ENCODE data around the gene PEF1. TPM values are rescaled to one million over a fixed set of nuclear protein-coding genes. Genes with fewer than 3 reads are reported as not detected.

The PEF1 gene
- total RNA-seq, 2 experiments from 2014 or later, result 79.6 to 80.6 TPM

DNA sequence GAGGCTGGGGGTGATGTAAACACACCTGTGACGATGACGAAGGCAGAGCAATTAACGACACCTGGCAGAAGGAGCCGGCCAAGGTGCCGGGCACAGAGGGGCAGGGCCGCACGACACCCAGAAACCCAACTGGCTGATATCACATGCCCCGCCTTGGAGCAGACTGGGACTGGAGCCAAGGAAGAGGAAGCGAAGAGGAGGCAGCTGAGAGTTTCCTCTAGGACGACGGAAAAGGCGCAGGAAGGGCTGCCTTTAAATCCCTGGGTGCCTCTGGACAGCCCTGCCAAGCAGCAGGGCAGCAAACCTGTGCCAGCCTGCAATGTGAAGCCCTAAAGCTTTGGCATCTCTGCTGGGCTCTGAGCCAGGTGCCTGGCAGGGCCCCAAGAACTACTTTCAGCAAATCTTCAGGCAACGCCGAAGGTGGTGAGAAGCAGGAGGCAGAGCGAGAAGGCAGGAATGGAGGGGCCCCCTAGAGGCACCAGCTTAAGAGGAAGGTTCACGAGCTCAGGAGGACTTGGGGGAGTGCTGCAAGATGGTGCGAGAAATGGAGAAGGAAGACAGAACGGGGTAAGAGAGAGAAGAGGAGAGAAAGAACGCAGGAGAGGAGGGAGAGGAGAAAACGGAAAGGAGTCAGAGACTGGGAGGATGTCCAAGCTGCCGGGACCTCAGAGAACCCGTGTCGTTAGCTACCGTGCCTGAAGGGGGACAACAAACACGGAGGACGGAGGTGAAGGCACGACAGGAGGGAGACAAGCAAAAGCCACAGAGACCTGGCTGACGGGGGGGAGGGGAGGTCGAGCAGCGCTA, 25.3 kb upstream of the PEF1 start:
- intact Hi-C loops (cut with micrococcal nuclease), result no loop called here
- Mint-ChIP-seq H3K9me3 (no peaks in the 10 kb centered on the region), H3K4me1 (ENCODE audit: low read depth) (peaks cover 10% of the 10 kb centered on the region), H3K27ac (no peak overlapping the region), H3K36me3 (ENCODE audit: low read depth) (no peaks in the 10 kb centered on the region), H3K4me3 (peak overlapping the region; percentile 27), H3K27me3 (ENCODE audit: low read depth) (peaks cover 12% of the 10 kb centered on the region)
- peak; percentile 37 for DNase-seq
- CTCF ChIA-PET, result interaction anchor here (0.6 to 2.3 kb wide), 7 partner anchors 9 to 121 kb away, joined by 3 to 6 read pairs (median 4); no protein-coding TSS in a partner anchor

DNA sequence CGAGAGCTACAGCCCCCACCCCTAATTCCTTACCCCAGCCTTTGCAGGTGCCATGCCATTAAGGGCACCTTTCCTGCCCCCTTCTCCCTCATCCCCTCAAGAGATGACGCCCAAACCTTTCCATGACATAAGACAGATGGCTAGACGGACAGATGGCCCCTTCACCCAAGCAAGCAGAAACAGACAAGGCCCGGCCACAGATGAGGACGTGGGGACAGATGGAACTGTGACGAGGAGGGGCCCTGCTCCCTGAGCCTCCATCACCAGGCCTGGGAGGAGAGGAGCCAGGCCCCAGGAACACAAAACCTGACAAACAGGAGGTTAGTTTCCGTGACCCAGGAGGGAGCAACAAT, 24.7 kb upstream of the PEF1 start:
- Mint-ChIP-seq H3K4me3 (no peak overlapping the region), H3K36me3 (ENCODE audit: low read depth) (no peaks in the 10 kb centered on the region), H3K9me3 (no peaks in the 10 kb centered on the region), H3K27me3 (ENCODE audit: low read depth) (peaks cover 12% of the 10 kb centered on the region), H3K4me1 (ENCODE audit: low read depth) (peaks cover 10% of the 10 kb centered on the region), H3K27ac (no peak overlapping the region)
- intact Hi-C loops (cut with micrococcal nuclease), result no loop called here
- CTCF ChIA-PET, result interaction anchor here (1.0 to 2.3 kb wide), 3 partner anchors 37 to 121 kb away, joined by 3 to 6 read pairs (median 5); no protein-coding TSS in a partner anchor
- DNase-seq, result no peak

DNA sequence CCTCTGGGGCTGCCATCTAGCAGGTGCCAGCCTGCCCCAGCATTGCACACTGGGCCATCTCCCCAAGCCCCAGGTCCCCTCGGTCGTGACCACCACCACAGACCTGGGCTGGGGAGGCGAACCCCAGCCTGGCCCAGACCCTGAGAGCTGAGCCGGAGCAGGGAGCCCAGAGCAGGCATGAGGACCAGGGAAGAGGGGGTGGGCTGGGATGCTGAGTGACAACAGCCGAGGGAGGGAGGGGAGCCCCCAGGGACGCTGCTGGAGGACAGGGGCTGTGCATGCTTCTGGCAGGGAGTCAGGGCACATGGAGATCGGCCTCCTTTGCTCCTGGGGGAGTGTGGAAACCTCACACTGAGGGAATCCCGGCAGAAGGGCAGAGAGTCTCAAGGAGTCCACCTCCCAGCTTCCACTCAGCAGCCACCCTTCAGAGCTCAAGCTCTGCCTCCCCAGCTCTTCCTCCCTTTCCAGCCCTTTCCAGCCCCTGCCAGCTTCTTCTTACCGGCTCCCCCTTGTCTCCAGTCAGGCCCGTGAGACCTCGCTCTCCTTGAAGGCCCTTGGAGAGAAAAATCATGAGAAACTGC, 23.7 kb upstream of the PEF1 start:
- DNase-seq, result no peak
- Mint-ChIP-seq H3K27ac (no peak overlapping the region), H3K36me3 (ENCODE audit: low read depth) (no peaks in the 10 kb centered on the region), H3K4me1 (ENCODE audit: low read depth) (peaks cover 10% of the 10 kb centered on the region), H3K9me3 (no peaks in the 10 kb centered on the region), H3K4me3 (no peak overlapping the region), H3K27me3 (ENCODE audit: low read depth) (peaks cover 12% of the 10 kb centered on the region)
- CTCF ChIA-PET, result no interaction called here
- intact Hi-C loops (cut with micrococcal nuclease), result no loop called here

DNA sequence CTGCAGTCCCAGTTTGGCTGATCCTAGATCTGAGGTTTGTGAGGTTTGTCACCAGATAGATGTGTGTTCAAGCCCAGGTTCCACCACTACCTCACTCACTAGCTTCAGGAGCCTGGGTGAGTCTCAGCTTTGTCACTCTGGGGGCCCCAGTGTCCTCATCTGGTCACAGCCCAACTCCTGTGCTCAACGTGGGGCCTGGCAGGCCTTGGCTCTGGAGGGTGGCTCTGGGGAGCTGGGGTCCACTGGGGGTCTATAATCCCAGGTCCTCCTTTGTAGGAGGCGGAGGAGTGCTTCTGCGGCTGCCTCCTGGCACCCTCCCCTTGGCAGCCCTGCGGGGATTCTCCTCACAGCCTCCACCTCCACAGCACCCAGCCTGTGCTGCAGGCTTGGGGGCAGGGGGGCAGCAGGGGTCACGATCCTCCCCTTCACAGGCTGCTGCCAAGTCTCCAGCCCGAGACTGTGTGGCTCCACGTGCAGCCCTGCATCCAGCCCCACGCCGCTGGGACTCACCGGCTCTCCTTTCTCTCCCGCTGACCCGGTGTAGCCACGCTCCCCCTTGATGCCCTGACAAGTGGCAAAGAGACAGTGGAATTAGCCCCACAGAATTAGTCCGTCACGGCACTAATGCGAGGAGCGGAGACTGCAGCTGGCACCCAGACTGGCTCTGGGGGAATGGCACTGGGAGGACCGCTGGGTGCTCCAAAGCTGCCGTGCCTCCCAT, 22.5 kb upstream of the PEF1 start:
- peaks cover 12% of the 10 kb centered on the region for H3K27me3 Mint-ChIP-seq (ENCODE audit: low read depth)
- no peak for DNase-seq
- CTCF ChIA-PET, result interaction anchor here (0.9 kb wide), 1 partner anchor 78 kb away, joined by 3 read pairs; no protein-coding TSS in a partner anchor
- H3K9me3 Mint-ChIP-seq, result no peaks in the 10 kb centered on the region
- no peak overlapping the region for H3K4me3 Mint-ChIP-seq
- no peak overlapping the region for H3K27ac Mint-ChIP-seq
- H3K36me3 Mint-ChIP-seq (ENCODE audit: low read depth), result no peaks in the 10 kb centered on the region
- intact Hi-C loops (cut with micrococcal nuclease), result no loop called here
- H3K4me1 Mint-ChIP-seq (ENCODE audit: low read depth), result peaks cover 10% of the 10 kb centered on the region

DNA sequence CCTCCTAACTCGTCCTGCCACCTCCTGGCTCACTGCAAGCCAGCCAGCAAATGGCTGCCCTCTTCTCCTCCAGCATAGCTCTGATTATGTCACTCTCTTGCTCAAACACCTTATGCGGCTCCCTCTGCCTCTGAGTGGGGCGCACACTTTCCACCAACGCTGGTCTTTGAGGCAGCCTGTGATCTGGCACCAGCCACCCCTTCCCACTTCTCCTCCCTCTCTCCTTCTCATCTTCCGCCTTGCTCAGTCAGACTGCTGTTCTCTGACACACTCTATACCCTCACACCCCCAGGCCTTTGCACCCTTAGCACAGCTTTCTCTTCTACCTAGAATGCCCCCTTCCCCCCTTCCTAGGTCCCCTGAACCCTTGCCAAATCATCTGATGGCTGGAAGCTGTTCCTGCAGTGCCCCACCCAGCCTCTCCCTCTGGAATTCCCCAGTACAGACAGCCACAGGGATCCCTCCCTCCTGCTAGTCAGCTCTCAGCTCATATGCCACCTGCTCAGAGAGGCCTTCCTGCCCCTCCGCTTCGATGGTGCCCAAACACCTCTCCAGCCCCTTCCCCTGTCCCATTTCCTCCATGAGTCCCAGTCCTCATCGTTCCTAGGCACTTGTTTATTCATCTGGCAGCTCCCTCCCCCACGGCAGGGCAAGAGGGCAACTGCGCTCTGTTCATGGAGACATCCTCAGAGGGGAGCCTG, 21.7 kb upstream of the PEF1 start:
- Mint-ChIP-seq H3K36me3 (ENCODE audit: low read depth) (no peaks in the 10 kb centered on the region), H3K4me3 (no peak overlapping the region), H3K4me1 (ENCODE audit: low read depth) (peaks cover 10% of the 10 kb centered on the region), H3K9me3 (no peaks in the 10 kb centered on the region), H3K27ac (no peak overlapping the region), H3K27me3 (ENCODE audit: low read depth) (peaks cover 12% of the 10 kb centered on the region)
- no peak for DNase-seq
- CTCF ChIA-PET, result interaction anchor here (0.9 to 2.6 kb wide), 2 partner anchors 79 to 123 kb away, joined by 3 to 31 read pairs; no protein-coding TSS in a partner anchor
- intact Hi-C loops (cut with micrococcal nuclease), result no loop called here

DNA sequence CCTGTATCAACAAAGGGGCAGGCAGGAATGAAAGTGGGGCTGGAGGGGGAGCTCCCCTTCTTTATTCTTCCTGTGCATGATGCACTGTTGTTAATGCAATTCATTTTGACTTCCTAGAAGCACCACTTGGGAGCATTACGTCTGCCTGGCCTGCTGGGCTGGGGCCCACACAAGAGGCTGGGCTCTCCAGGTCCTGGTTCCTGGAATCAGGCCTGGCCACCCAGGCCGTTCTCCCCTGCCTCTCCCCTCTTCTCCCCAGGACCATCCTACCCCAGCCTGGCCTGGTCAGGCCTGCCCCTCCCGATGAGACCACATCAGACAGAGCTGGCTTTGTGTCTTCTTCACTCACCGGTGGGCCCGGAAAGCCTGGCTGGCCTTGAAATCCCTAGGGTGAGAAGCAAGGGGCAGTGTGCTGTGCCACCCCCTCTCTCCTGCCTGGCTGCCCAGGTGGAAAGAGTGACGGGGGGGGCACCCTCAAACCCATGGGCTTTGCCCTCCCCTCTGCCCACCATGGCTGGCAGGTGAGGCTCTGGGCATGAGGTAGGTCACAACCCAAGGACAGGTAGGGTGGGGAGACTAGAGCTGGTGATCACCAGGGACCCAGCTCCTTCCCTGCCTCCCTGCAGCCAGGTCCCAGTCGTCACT, 20.7 kb upstream of the PEF1 start:
- Mint-ChIP-seq H3K27ac (no peak overlapping the region), H3K36me3 (ENCODE audit: low read depth) (no peaks in the 10 kb centered on the region), H3K27me3 (ENCODE audit: low read depth) (peaks cover 7% of the 10 kb centered on the region), H3K4me3 (no peak overlapping the region), H3K4me1 (ENCODE audit: low read depth) (peaks cover 9% of the 10 kb centered on the region), H3K9me3 (no peaks in the 10 kb centered on the region)
- CTCF ChIA-PET, result interaction anchor here (0.6 to 2.6 kb wide), 5 partner anchors 36 to 124 kb away, joined by 5 to 31 read pairs (median 11); no protein-coding TSS in a partner anchor
- no peak for DNase-seq
- intact Hi-C loops (cut with micrococcal nuclease), result loop anchor here (2.0 kb wide), 1 partner anchor 79 kb away; no protein-coding TSS in a partner anchor

DNA sequence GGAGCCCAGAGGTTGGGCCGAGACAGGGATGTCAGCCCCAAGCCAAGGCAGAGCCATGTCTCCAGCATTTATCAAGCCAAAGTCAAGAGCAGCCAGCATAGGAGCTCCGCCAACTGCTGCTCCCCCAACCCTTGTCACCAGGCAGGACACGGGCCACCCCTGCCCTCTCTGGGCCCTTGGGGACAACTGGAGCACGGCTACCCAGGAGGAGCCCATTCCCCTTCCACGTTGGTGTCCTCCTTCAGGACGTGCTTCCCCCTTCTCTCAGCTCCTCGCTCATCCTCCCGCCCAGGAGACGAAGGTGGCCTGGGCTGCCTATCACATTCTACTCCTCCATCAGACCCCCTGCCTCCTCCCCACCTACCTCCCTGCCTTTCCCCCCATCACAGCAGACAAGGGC, 19.9 kb upstream of the PEF1 start:
- CTCF ChIA-PET, result interaction anchor here (0.7 to 2.6 kb wide), 7 partner anchors 10 to 125 kb away, joined by 3 to 31 read pairs (median 11); partner anchors contain the start of gene COL16A1
- no peak for DNase-seq
- no peak overlapping the region for H3K27ac Mint-ChIP-seq
- H3K36me3 Mint-ChIP-seq (ENCODE audit: low read depth), result no peaks in the 10 kb centered on the region
- peaks cover 3% of the 10 kb centered on the region for H3K27me3 Mint-ChIP-seq (ENCODE audit: low read depth)
- H3K4me3 Mint-ChIP-seq, result no peak overlapping the region
- intact Hi-C loops (cut with micrococcal nuclease), result loop anchor here (1.0 to 2.0 kb wide), 3 partner anchors 41 to 125 kb away; no protein-coding TSS in a partner anchor
- peaks cover 3% of the 10 kb centered on the region for H3K4me1 Mint-ChIP-seq (ENCODE audit: low read depth)
- no peaks in the 10 kb centered on the region for H3K9me3 Mint-ChIP-seq

DNA sequence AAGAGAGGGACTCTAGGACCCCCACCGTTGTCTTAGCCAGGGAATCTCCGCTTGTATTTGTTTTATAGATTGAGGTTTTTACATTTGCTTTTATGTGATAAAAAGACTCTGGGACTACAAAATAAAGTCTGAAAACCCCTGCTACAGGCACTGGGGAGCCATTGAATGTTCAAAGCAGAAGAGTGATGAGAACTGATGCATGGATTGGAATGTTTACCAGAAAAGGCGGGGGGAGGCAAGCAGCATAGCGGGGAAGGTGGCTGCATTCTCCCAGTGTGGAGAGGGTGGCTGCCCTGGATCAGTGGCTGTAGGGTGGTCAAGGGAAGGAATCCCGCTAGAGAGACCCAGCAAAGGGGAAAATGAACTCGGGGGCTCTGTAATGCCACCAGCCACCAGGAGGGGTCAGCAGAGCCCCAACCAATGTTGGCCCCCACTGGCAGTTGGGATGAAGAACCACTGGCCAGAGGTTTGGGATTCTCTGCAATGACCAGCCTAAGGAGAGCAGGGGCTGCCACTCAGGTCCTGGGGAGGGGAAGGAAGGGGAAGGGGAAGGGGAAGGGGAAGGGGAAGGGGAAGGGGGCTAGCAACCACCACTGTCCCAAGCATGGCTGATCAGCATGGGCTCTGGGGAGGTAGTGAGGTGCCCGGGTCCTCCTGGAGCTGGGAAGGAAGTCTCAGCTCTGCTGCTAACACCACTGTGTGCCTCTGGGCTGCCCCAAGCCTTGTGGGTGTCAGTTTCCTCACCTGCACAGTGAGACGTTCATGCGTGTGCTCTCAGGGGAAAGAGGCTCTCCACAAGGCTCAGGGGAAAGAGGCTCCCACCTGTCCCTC, 19.2 kb upstream of the PEF1 start:
- H3K36me3 Mint-ChIP-seq (ENCODE audit: low read depth), result no peaks in the 10 kb centered on the region
- H3K27ac Mint-ChIP-seq, result no peak overlapping the region
- peak; percentile 63 for DNase-seq
- intact Hi-C loops (cut with micrococcal nuclease), result loop anchor here (1.0 to 2.0 kb wide), 3 partner anchors 41 to 125 kb away; no protein-coding TSS in a partner anchor
- no peaks in the 10 kb centered on the region for H3K27me3 Mint-ChIP-seq (ENCODE audit: low read depth)
- CTCF ChIA-PET, result interaction anchor here (0.6 to 2.6 kb wide), 11 partner anchors 9 to 305 kb away, joined by 3 to 31 read pairs (median 5); partner anchors contain the start of gene COL16A1
- H3K4me1 Mint-ChIP-seq (ENCODE audit: low read depth), result no peaks in the 10 kb centered on the region
- H3K9me3 Mint-ChIP-seq, result no peaks in the 10 kb centered on the region
- no peak overlapping the region for H3K4me3 Mint-ChIP-seq

DNA sequence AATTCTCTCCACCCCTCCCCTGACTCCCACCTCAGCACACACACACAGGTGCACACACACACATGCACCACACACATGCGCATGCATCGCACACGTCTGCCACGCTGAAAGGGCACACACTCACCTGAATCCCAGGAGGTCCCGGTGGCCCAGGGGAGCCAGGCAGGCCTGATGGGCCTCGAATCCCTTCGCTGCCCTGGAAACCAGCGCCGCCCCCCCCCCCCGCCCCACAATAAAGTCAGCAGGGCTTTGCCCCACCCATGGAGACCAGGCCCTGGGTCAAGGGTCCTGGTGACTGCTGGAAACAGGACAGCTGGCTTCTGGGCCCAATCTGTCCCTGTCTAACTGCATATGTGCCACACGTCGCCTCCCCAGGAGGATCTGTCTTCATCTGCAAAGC, 17.8 kb upstream of the PEF1 start:
- CTCF ChIA-PET, result interaction anchor here (0.9 to 3.5 kb wide), 6 partner anchors 42 to 127 kb away, joined by 3 to 21 read pairs (median 4); partner anchors contain the start of gene COL16A1
- intact Hi-C loops (cut with micrococcal nuclease), result no loop called here
- Mint-ChIP-seq H3K9me3 (no peaks in the 10 kb centered on the region), H3K4me1 (ENCODE audit: low read depth) (no peaks in the 10 kb centered on the region), H3K36me3 (ENCODE audit: low read depth) (no peaks in the 10 kb centered on the region), H3K27ac (no peak overlapping the region), H3K4me3 (no peak overlapping the region), H3K27me3 (ENCODE audit: low read depth) (no peaks in the 10 kb centered on the region)
- DNase-seq, result no peak

DNA sequence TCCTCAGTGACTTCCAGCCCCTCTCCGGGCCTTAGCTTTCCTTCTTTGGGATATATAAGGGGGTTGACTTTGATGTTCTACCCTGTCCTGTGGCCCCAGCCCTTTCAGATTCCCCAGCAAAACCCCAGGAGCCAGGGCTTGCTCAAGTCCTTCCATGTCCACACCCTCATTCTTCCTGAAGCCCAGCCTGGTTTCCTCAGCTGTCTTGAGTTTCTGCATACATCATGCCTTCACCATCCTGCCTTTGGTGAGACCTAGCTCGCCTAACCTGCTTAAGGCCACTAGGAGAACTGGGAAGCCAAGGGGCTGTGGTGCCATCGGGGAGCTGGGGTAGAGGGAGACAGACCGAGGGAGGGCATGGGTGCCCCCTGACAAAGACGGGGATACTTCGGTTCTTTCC, 17.2 kb upstream of the PEF1 start:
- Mint-ChIP-seq H3K27ac (no peak overlapping the region), H3K9me3 (no peaks in the 10 kb centered on the region), H3K4me1 (ENCODE audit: low read depth) (no peaks in the 10 kb centered on the region), H3K36me3 (ENCODE audit: low read depth) (no peaks in the 10 kb centered on the region), H3K4me3 (no peak overlapping the region), H3K27me3 (ENCODE audit: low read depth) (no peaks in the 10 kb centered on the region)
- no peak for DNase-seq
- CTCF ChIA-PET, result interaction anchor here (0.9 to 3.5 kb wide), 4 partner anchors 46 to 128 kb away, joined by 3 to 21 read pairs (median 4); no protein-coding TSS in a partner anchor
- intact Hi-C loops (cut with micrococcal nuclease), result no loop called here

All from activated naive CD4-positive, alpha-beta T cell treated with anti-CD3 and anti-CD28 coated beads for 36 hours (primary cell).